Activated CD4-positive, alpha-beta T cell treated with anti-CD3 and anti-CD28 coated beads, Interleukin-2, amount 10 ng/mL, durations not matched to agents 7 days and 5 days (primary cell): ENCODE data around the gene CASTOR2. TPM values are rescaled to one million over a fixed set of nuclear protein-coding genes. Genes with fewer than 3 reads are reported as not detected.
"Not testable (repeated sequence)": the region's sequence is repeated elsewhere in the genome, so short reads cannot be mapped to it uniquely, and the experiment has no call there.

Experiments
- CTCF ChIA-PET: fragments of 350-600 bp; sonication (Branson Sonifier 250); formaldehyde crosslinking; loops from one replicate; lab custom pipeline; 2021; ENCODE audit warnings: antibody characterized with exemption; lab: Charles Lee
- POLR2A ChIA-PET: fragments of 350-600 bp; sonication (Branson Sonifier 250); formaldehyde crosslinking; loops from one replicate; lab custom pipeline; 2021; ENCODE audit warnings: antibody characterized with exemption; lab: Charles Lee
- DNase-seq: peaks from one replicate; pipeline ENCODE4 v3.0.0-alpha.2; 2020
- H3K27ac Mint-ChIP-seq: one replicate; pipeline ENCODE4 v1.8.0; 2021; ENCODE audit warnings: mild to moderate bottlenecking, moderate library complexity, mixed read lengths
- H3K27me3 Mint-ChIP-seq: one replicate; pipeline ENCODE4 v1.8.0; 2021; ENCODE audit warnings: mixed read lengths
- H3K36me3 Mint-ChIP-seq: one replicate; pipeline ENCODE4 v1.8.0; 2021; ENCODE audit warnings: low read depth, mixed read lengths
- H3K4me1 Mint-ChIP-seq: one replicate; pipeline ENCODE4 v1.8.0; 2021; ENCODE audit warnings: mixed read lengths
- H3K4me3 Mint-ChIP-seq: one replicate; pipeline ENCODE4 v1.8.0; 2021; ENCODE audit warnings: mild to moderate bottlenecking, moderate library complexity, mixed read lengths
- H3K9me3 Mint-ChIP-seq: one replicate; pipeline ENCODE4 v1.8.0; 2021; ENCODE audit warnings: mixed read lengths
- total RNA-seq, 2 experiments: library from RNA; stranded (reverse); gene quantifications; one replicate each; pipeline ENCODE4 v1.2.3, GENCODE V29; 2021

The CASTOR2 gene
- total RNA-seq, 2 experiments from 2014 or later: 2.5 to 2.6 TPM

- H3K27ac Mint-ChIP-seq, H3K36me3 Mint-ChIP-seq, CTCF ChIA-PET, H3K4me1 Mint-ChIP-seq, DNase-seq, H3K4me3 Mint-ChIP-seq, H3K9me3 Mint-ChIP-seq, H3K27me3 Mint-ChIP-seq, POLR2A ChIA-PET: not testable (repeated sequence)
Measured at GRCh38 chr7:74966208-74966854, 1.8 kb downstream of the CASTOR2 start.

GRCh38 chr7:74966909-74967308 is 2.4 kb downstream of the CASTOR2 start:
- H3K4me1 Mint-ChIP-seq, CTCF ChIA-PET, H3K27me3 Mint-ChIP-seq, H3K4me3 Mint-ChIP-seq, POLR2A ChIA-PET, H3K27ac Mint-ChIP-seq, H3K36me3 Mint-ChIP-seq, H3K9me3 Mint-ChIP-seq, DNase-seq: not testable (repeated sequence)

GRCh38 chr7:74971431-74971830 is 6.9 kb downstream of the CASTOR2 start:
- H3K9me3 Mint-ChIP-seq, DNase-seq, H3K4me3 Mint-ChIP-seq, H3K27me3 Mint-ChIP-seq, H3K4me1 Mint-ChIP-seq, H3K36me3 Mint-ChIP-seq, CTCF ChIA-PET, H3K27ac Mint-ChIP-seq, POLR2A ChIA-PET: not testable (repeated sequence)

GRCh38 chr7:74972377-74972776 is 7.9 kb downstream of the CASTOR2 start:
- H3K4me3 Mint-ChIP-seq: not testable (repeated sequence)

GRCh38 chr7:74975959-74976358 is 11.5 kb downstream of the CASTOR2 start:
- H3K27me3 Mint-ChIP-seq, H3K36me3 Mint-ChIP-seq, DNase-seq, CTCF ChIA-PET, POLR2A ChIA-PET, H3K4me1 Mint-ChIP-seq, H3K4me3 Mint-ChIP-seq, H3K9me3 Mint-ChIP-seq, H3K27ac Mint-ChIP-seq: not testable (repeated sequence)

More at GRCh38 chr7:74972377-74972776, 7.9 kb downstream of the CASTOR2 start:
- CTCF ChIA-PET, DNase-seq, H3K27ac Mint-ChIP-seq, H3K36me3 Mint-ChIP-seq, H3K9me3 Mint-ChIP-seq, H3K27me3 Mint-ChIP-seq, POLR2A ChIA-PET, H3K4me1 Mint-ChIP-seq: not testable (repeated sequence)

- H3K27me3 Mint-ChIP-seq, DNase-seq, H3K36me3 Mint-ChIP-seq, H3K27ac Mint-ChIP-seq, POLR2A ChIA-PET, H3K4me1 Mint-ChIP-seq, H3K4me3 Mint-ChIP-seq, CTCF ChIA-PET, H3K9me3 Mint-ChIP-seq: not testable (repeated sequence)
Measured at GRCh38 chr7:74977523-74977922, 13.0 kb downstream of the CASTOR2 start.

- H3K27me3 Mint-ChIP-seq, H3K27ac Mint-ChIP-seq, POLR2A ChIA-PET, H3K36me3 Mint-ChIP-seq, H3K9me3 Mint-ChIP-seq, H3K4me3 Mint-ChIP-seq, CTCF ChIA-PET, DNase-seq, H3K4me1 Mint-ChIP-seq: not testable (repeated sequence)
Measured at GRCh38 chr7:74988436-74988835, 23.9 kb downstream of the CASTOR2 start.

GRCh38 chr7:74993121-74993520 is 28.6 kb downstream of the CASTOR2 start:
- ChIA-PET POLR2A (no interaction called here), CTCF (no interaction called here)
- H3K4me1 Mint-ChIP-seq: no peaks in the 10 kb centered on the region
- H3K36me3 Mint-ChIP-seq: no peaks in the 10 kb centered on the region
- no peak for DNase-seq
- no peak overlapping the region for H3K27ac Mint-ChIP-seq
- H3K4me3 Mint-ChIP-seq: no peak overlapping the region
- no peaks in the 10 kb centered on the region for H3K9me3 Mint-ChIP-seq
- no peaks in the 10 kb centered on the region for H3K27me3 Mint-ChIP-seq

GRCh38 chr7:74994869-74995543 is 30.5 kb downstream of the CASTOR2 start:
- CTCF ChIA-PET, H3K4me1 Mint-ChIP-seq, H3K36me3 Mint-ChIP-seq, POLR2A ChIA-PET, DNase-seq, H3K27ac Mint-ChIP-seq, H3K27me3 Mint-ChIP-seq, H3K9me3 Mint-ChIP-seq, H3K4me3 Mint-ChIP-seq: not testable (repeated sequence)

GRCh38 chr7:74996361-74996760 is 31.9 kb downstream of the CASTOR2 start:
- H3K4me1 Mint-ChIP-seq, CTCF ChIA-PET, H3K27ac Mint-ChIP-seq, DNase-seq, H3K4me3 Mint-ChIP-seq, H3K27me3 Mint-ChIP-seq, POLR2A ChIA-PET, H3K36me3 Mint-ChIP-seq, H3K9me3 Mint-ChIP-seq: not testable (repeated sequence)

- H3K27me3 Mint-ChIP-seq, H3K36me3 Mint-ChIP-seq, H3K4me3 Mint-ChIP-seq, POLR2A ChIA-PET, H3K4me1 Mint-ChIP-seq, H3K27ac Mint-ChIP-seq, CTCF ChIA-PET, DNase-seq, H3K9me3 Mint-ChIP-seq: not testable (repeated sequence)
Measured at GRCh38 chr7:74997811-74998210, 33.3 kb downstream of the CASTOR2 start.

- H3K4me3 Mint-ChIP-seq, H3K27ac Mint-ChIP-seq, H3K27me3 Mint-ChIP-seq, CTCF ChIA-PET, H3K36me3 Mint-ChIP-seq, H3K4me1 Mint-ChIP-seq, H3K9me3 Mint-ChIP-seq, DNase-seq, POLR2A ChIA-PET: not testable (repeated sequence)
Measured at GRCh38 chr7:75001356-75001755, 36.9 kb downstream of the CASTOR2 start.

- no peak overlapping the region for H3K27ac Mint-ChIP-seq
- no peaks in the 10 kb centered on the region for H3K36me3 Mint-ChIP-seq
- ChIA-PET POLR2A (no interaction called here), CTCF (no interaction called here)
- no peaks in the 10 kb centered on the region for H3K27me3 Mint-ChIP-seq
- H3K4me3 Mint-ChIP-seq: no peak overlapping the region
- H3K9me3 Mint-ChIP-seq: no peaks in the 10 kb centered on the region
- DNase-seq: no peak
- H3K4me1 Mint-ChIP-seq: no peaks in the 10 kb centered on the region
Measured at GRCh38 chr7:75010036-75010435, 45.5 kb downstream of the CASTOR2 start.

GRCh38 chr7:75017832-75018231 is 53.3 kb downstream of the CASTOR2 start:
- no peak for DNase-seq
- H3K27ac Mint-ChIP-seq: no peak overlapping the region
- no peaks in the 10 kb centered on the region for H3K27me3 Mint-ChIP-seq
- H3K36me3 Mint-ChIP-seq: no peaks in the 10 kb centered on the region
- H3K4me3 Mint-ChIP-seq: no peak overlapping the region
- no peaks in the 10 kb centered on the region for H3K4me1 Mint-ChIP-seq
- ChIA-PET CTCF (interaction anchor here (0.6 kb wide), 1 partner anchor 65 kb away, joined by 3 read pairs; no protein-coding TSS in a partner anchor), POLR2A (no interaction called here)
- H3K9me3 Mint-ChIP-seq: no peaks in the 10 kb centered on the region
